ENCODE measurements around the gene PHRF1.

PHRF1 gene

DNA sequence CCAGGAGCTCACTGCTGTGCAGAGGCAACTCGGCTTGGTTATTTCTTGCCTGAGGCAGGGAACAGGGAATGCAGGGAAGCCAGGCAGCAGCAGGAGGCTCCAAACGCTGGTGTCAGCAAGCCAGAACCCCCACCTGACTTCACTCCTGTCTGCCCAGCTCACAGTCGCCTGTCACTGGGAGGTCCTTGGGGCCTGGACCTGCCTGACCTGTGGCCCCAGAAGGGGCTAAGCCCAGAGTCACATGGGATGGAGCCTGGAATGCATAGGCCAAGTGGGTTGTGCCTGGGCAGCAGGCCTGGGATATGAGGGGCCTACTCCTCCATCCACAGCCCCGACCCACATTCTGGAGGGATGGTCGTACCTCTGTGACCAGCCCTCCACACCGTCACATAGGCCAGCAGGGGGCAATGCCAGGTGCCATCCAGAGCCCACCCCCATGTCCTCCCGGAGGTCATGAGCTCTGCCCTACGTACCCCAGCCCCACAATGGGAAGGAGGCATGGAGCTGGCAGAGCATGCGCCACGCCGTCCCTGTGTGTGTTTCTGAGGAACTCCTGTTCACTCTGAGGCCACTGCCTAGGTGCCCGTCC, 10.3 kb upstream of the PHRF1 start:
- POLR2A ChIA-PET: interaction anchor here (0.6 to 0.7 kb wide), 2 partner anchors 10 to 128 kb away, joined by 3 read pairs; no protein-coding TSS in a partner anchor
- TF ChIP-seq, protein P1, sequence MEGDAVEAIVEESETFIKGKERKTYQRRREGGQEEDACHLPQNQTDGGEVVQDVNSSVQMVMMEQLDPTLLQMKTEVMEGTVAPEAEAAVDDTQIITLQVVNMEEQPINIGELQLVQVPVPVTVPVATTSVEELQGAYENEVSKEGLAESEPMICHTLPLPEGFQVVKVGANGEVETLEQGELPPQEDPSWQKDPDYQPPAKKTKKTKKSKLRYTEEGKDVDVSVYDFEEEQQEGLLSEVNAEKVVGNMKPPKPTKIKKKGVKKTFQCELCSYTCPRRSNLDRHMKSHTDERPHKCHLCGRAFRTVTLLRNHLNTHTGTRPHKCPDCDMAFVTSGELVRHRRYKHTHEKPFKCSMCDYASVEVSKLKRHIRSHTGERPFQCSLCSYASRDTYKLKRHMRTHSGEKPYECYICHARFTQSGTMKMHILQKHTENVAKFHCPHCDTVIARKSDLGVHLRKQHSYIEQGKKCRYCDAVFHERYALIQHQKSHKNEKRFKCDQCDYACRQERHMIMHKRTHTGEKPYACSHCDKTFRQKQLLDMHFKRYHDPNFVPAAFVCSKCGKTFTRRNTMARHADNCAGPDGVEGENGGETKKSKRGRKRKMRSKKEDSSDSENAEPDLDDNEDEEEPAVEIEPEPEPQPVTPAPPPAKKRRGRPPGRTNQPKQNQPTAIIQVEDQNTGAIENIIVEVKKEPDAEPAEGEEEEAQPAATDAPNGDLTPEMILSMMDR (IDR thresholded peaks at IDR 0.05; ENCODE audit: insufficient read depth, low read length, missing control alignments): no peak
- no peak overlapping the region; the same call in 1 of the 2 replicates for H3K4me3 ChIP-seq (ENCODE audit: low read depth, low read length)
- DNase-seq (ENCODE audit: low read depth, low spot score): no peak
- CTCF ChIA-PET: interaction anchor here (0.6 to 5.0 kb wide), 3 partner anchors 11 to 226 kb away, joined by 3 to 34 read pairs (median 6); no protein-coding TSS in a partner anchor

DNA sequence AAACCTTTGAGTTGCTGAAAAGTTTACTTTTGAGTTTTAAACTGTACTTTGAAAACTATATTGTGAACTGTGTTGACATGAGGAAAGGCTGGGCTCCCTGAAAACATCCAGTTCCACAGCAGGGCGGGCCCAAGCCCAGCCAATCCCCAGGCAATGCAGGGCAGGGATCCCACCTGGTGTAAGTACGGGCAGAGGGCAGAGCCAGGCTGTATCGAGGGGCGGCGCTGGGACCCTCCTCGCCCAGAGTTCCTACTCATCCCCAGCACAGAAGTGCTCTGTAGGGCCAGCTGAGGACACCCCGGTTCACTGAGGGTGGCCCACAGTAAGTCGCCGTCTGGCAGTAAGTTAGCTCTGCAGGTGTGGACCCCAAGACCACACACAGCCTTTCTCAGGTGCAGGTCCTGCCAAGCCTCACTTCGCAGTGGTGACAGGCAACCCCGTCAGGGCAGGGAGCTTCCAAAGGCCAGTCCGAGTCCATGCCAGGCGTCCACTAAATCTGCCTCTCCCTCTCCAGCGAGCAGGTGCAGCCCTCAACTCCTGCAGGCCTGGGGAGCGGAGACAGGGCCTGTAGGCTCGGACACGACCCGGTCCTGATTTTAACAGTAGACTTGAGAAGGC, 9.2 kb upstream of the PHRF1 start:
- H3K4me3 ChIP-seq (ENCODE audit: low read depth, low read length): peak overlapping the region; percentile 91
- ChIA-PET POLR2A (interaction anchor here (0.6 kb wide), 1 partner anchor 126 kb away, joined by 3 read pairs; no protein-coding TSS in a partner anchor), CTCF (interaction anchor here (2.2 to 5.0 kb wide), 2 partner anchors 12 to 156 kb away, joined by 6 to 34 read pairs; no protein-coding TSS in a partner anchor)
- TF ChIP-seq, protein P1 (IDR thresholded peaks at IDR 0.05; ENCODE audit: insufficient read depth, low read length, missing control alignments): no peak
- no peak for DNase-seq (ENCODE audit: low read depth, low spot score)

DNA sequence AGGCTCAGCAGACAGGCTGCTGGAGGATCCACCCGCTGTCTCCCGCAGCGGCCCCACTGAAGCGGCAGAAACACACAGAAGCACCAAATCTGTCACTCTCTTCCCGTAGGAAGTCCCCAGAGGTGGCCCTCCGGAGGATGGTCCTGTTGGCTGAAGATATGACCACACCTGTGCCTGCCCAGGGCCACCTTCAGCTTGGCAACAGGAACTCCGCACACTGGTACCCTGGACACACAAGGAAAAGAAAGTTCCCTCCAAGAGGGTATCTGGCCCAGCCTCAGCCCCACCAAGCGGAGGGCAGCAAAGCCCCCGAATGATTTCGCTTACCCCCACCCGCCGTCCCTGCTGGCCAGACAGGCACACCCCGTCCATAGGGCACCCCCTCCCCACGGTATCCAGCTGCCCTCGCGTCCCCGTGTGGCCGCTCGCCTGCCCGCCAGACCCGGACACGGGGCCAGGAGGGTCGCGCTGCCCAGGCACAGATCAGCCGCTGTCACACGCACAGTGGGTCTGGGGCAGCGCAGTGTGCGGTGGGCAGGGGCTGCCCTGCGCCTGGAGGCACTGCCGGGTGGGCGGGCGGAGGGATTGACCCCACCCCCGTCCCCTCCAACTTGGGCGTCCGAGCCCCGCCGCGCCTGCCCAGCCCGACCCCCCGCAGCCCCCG, 8.5 kb upstream of the PHRF1 start:
- CTCF ChIA-PET: interaction anchor here (5.0 kb wide), 1 partner anchor 12 kb away, joined by 34 read pairs; no protein-coding TSS in a partner anchor

DNA sequence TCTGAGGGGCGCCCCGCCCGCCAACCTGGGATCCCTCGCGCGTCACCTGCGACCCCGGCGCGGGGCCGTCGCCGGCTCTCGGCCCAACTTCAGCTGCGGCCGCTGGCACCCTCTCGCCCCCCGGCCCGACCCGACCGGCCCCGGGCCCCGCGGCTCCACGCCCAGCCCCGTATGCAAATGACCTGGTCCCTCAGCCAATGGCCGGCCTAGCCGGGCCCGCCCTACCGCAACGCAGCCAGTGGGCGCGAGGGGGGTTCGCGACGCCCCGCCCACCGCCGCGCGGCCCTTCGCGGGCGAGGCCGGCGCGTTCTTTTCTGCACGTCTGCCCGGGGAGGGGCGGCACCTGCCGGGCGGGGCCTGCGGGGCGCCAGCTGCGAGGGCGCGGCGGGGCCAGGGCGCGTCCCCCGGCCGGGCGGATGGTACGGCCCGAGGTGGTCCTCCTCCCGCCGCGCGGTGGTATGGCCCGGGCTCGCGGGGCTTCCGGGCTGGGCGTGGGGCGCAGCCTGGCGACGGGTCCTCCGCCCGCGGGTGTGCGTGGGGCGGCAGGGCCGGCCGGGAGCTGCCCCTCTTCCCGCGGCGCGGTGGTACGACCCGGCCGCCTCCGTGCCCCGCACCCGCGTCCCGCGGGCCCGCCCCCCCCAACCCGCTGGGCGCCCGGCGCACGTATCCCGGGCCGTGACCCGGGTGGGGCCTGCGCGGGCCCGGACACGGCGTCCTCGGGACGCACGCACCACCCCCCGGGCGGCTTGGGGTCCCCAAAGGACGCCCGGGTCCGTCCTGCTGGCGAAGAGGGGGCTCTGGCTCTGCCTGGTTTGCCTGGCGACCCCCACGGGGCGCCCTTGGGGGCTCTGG, 7.7 kb upstream of the PHRF1 start:
- TF ChIP-seq, protein P1 (IDR thresholded peaks at IDR 0.05; ENCODE audit: insufficient read depth, low read length, missing control alignments): no peak
- ChIA-PET CTCF (interaction anchor here (0.6 to 1.1 kb wide), 2 partner anchors 22 to 280 kb away, joined by 3 read pairs; no protein-coding TSS in a partner anchor), POLR2A (interaction anchor here (0.6 to 0.9 kb wide), 2 partner anchors 10 to 17 kb away, joined by 3 to 4 read pairs; no protein-coding TSS in a partner anchor)
- peak overlapping the region; percentile 91 for H3K4me3 ChIP-seq (ENCODE audit: low read depth, low read length)
- peak; percentile 29 for DNase-seq (ENCODE audit: low read depth, low spot score)

More for the DNA sequence above, 8.5 kb upstream of the PHRF1 start:
- DNase-seq (ENCODE audit: low read depth, low spot score): no peak
- TF ChIP-seq, protein P1 (IDR thresholded peaks at IDR 0.05; ENCODE audit: insufficient read depth, low read length, missing control alignments): no peak
- POLR2A ChIA-PET: interaction anchor here (0.9 kb wide), 1 partner anchor 9 kb away, joined by 4 read pairs; no protein-coding TSS in a partner anchor
- H3K4me3 ChIP-seq (ENCODE audit: low read depth, low read length): peak overlapping the region; percentile 91

DNA sequence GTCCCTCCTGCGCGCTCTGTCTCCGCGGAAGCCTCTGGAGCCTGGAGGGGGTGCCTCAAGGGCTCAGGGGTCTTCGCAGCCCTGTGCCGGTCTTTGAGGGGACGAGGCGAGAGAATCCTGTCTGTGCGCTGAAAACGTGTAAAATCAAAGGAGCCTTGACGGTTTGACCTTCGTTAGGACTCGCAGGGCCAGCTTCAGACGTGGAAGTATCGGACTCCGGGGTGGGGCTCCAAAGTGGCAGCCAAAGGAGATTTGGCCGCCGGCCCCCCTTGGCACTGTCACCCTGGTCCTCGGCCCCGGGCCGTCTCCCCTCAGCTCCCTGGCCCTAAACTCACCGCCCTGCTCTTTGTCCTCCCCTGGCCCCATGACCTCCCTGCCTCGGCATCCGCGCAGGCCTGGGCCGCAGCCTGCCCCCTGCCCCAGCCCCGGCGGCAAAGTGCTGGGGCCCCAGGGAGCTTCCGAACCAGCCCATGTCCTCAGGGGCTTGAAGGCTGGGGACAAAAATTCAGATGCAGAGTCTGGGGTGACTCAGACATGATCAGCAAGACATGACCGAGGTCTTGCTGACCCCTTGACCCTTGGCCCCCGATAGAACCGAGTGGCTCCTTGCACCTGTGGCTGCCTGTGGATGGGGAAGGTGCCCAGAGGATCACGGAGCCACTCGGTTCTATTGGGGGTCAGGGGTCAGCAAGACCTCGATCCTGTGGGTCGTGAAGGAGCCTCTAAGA, 6.9 kb upstream of the PHRF1 start:
- peak overlapping the region; percentile 65 for H3K4me3 ChIP-seq (ENCODE audit: low read depth, low read length)
- POLR2A ChIA-PET: interaction anchor here (0.6 kb wide), 1 partner anchor 18 kb away, joined by 3 read pairs; no protein-coding TSS in a partner anchor
- TF ChIP-seq, protein P1 (IDR thresholded peaks at IDR 0.05; ENCODE audit: insufficient read depth, low read length, missing control alignments): no peak
- DNase-seq (ENCODE audit: low read depth, low spot score): no peak
- CTCF ChIA-PET: interaction anchor here (0.6 to 1.1 kb wide), 2 partner anchors 22 to 279 kb away, joined by 3 read pairs; no protein-coding TSS in a partner anchor
